Chondrocyte (in vitro differentiated cells): Measurements from ENCODE around the gene ASB3. TPM values are rescaled to one million over a fixed set of nuclear protein-coding genes. Genes with fewer than 3 reads are reported as not detected.

Source experiments
- DNase-seq: peaks from one replicate; pipeline ENCODE4 v3.0.0; 2021; ENCODE audit warnings: mixed read lengths, low spot score
- H3K27ac Mint-ChIP-seq: one replicate; pipeline ENCODE4 v1.8.0; 2021; ENCODE audit warnings: mild to moderate bottlenecking, moderate library complexity, mixed read lengths; ENCODE audit not compliant: unreplicated experiment
- H3K27me3 Mint-ChIP-seq: 2 replicates; pipeline ENCODE4 v1.8.0; 2021; ENCODE audit warnings: low read depth, mixed read lengths
- H3K36me3 Mint-ChIP-seq: 2 replicates; pipeline ENCODE4 v1.8.0; 2021; ENCODE audit warnings: low read depth, mixed read lengths
- H3K4me1 Mint-ChIP-seq: 2 replicates; pipeline ENCODE4 v1.8.0; 2021; ENCODE audit warnings: low read depth, mild to moderate bottlenecking, mixed read lengths
- H3K4me3 Mint-ChIP-seq: one replicate; pipeline ENCODE4 v1.8.0; 2021; ENCODE audit warnings: mild to moderate bottlenecking, moderate library complexity, mixed read lengths; ENCODE audit not compliant: unreplicated experiment
- H3K9me3 Mint-ChIP-seq: 2 replicates; pipeline ENCODE4 v1.8.0; 2021; ENCODE audit warnings: low read depth, mixed read lengths
- total RNA-seq: library from RNA; stranded (reverse); gene quantifications from 3 replicates; pipeline ENCODE4 v1.2.1, GENCODE V29; 2021
- TF ChIP-seq, protein P1 (sequence below): fragments of 200-600 bp; sonication (generic); IDR thresholded peaks from 2 replicates; pipeline ENCODE4 v1.5.0; 2021; ENCODE audit warnings: antibody characterized with exemption, mild to moderate bottlenecking, moderate library complexity

The ASB3 gene
- total RNA-seq, 1 donor from 2014 or later = 20.9 TPM

DNA sequence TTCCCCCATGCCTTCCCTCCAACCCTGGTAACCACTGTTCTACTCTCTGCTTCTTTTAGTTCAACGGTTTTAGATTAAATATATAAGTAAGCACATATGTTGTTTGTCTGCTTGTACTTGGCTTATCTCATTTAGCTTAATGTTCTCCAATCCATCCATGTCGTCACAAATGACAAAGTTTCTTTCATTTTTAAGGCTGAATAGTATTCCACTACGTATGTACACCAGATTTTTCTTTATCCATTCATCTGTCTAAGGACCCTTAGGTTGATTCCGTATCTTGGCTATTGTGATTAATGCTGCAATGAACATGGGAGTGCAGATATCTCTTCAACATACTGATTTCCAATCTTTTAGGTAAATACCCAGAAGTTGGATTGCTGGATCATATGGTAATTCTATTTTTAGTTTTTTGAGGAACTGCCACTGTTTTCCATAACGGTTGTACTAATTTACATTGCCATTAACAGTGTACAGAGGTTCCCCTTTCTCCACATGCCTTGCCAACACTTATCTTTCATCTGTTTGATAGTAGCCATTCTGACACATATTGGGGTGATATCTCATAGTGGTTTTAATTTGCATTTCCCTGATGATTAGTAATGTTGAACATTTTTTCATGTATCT is 8.1 kb downstream of the ASB3 start:
- Mint-ChIP-seq H3K36me3 (peaks cover 9% of the 10 kb centered on the region), H3K4me3 (no peak overlapping the region), H3K4me1 (peaks cover 9% of the 10 kb centered on the region), H3K9me3 (no peaks in the 10 kb centered on the region), H3K27me3 (no peaks in the 10 kb centered on the region), H3K27ac (no peak overlapping the region)
- TF ChIP-seq, protein P1, sequence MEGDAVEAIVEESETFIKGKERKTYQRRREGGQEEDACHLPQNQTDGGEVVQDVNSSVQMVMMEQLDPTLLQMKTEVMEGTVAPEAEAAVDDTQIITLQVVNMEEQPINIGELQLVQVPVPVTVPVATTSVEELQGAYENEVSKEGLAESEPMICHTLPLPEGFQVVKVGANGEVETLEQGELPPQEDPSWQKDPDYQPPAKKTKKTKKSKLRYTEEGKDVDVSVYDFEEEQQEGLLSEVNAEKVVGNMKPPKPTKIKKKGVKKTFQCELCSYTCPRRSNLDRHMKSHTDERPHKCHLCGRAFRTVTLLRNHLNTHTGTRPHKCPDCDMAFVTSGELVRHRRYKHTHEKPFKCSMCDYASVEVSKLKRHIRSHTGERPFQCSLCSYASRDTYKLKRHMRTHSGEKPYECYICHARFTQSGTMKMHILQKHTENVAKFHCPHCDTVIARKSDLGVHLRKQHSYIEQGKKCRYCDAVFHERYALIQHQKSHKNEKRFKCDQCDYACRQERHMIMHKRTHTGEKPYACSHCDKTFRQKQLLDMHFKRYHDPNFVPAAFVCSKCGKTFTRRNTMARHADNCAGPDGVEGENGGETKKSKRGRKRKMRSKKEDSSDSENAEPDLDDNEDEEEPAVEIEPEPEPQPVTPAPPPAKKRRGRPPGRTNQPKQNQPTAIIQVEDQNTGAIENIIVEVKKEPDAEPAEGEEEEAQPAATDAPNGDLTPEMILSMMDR = no peak
- DNase-seq = no peak

DNA sequence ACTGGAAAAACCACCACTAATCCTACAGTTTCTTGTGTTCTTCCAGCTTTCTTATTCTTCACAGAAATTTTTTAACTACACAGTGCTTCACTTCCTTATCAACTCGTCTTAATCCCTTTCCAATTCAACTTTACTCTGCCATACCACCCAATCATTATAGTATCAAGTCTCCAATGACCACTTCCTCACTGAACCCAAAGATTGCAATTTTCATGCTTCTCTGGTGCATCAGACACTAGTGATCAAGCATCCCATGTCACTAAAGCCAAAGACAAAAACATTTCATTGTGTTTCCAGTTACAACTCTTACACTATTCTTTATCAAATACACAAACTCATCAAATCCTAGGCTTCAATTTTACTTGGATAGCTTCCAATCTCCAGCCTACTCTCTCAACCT is 9.6 kb downstream of the ASB3 start:
- Mint-ChIP-seq H3K27ac (no peak overlapping the region), H3K27me3 (no peaks in the 10 kb centered on the region), H3K9me3 (no peaks in the 10 kb centered on the region), H3K4me3 (no peak overlapping the region), H3K4me1 (peaks cover 5% of the 10 kb centered on the region), H3K36me3 (peaks cover 9% of the 10 kb centered on the region)
- TF ChIP-seq, protein P1 = no peak
- DNase-seq = no peak

DNA sequence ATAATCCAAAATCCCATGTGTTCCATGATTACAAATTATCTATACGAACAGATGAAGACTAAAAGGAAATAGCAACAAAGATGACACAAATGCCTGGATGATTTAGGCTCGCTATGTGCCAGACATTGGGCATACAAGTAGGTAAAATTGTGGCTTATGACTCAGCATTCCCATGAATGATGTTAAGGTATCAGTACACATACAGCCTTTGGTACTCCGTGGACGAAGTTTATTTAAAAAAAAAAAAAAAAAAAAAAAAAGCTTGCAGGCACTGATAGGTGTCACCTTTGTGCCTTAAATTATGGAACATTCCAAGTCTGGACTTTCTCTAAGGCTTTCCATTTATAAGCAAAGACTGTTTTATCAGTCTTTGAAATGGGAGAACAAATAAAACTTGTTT is 16.5 kb downstream of the ASB3 start:
- H3K27me3 Mint-ChIP-seq = no peaks in the 10 kb centered on the region
- TF ChIP-seq, protein P1 = no peak
- no peak overlapping the region for H3K27ac Mint-ChIP-seq
- H3K4me3 Mint-ChIP-seq = no peak overlapping the region
- DNase-seq = no peak
- peaks cover 2% of the 10 kb centered on the region for H3K36me3 Mint-ChIP-seq
- H3K9me3 Mint-ChIP-seq = no peaks in the 10 kb centered on the region
- H3K4me1 Mint-ChIP-seq = peaks cover 20% of the 10 kb centered on the region

DNA sequence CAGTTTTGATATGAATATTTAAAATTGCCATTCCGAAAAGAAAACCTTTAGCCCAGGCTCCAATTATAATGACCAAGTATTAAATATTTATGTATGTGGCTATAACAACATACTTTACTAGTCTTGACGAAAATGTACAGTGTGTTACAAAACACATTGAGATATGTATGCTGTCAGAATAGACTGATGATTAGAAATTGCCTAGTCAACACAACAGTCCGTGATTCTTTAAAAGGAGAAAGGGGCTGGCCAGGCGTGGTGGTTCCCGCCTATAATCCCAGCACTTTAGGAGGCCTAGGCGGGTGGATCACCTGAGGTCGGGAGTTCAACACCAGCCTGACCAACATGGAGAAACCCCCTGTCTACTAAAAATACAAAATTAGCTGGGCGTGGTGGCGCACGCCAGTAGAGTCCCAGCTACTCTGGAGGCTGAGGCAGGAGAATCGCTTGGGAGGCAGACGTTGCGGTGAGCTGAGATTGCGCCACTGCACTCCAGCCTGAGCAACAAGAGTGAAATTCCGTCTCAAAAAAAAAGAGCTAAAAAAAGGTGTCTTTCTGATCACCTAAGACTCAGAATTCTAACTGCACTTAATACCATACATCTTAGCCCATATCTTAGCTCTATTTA is 17.3 kb downstream of the ASB3 start:
- H3K4me1 Mint-ChIP-seq = peaks cover 20% of the 10 kb centered on the region
- DNase-seq = no peak
- TF ChIP-seq, protein P1 = no peak
- peaks cover 2% of the 10 kb centered on the region for H3K36me3 Mint-ChIP-seq
- no peak overlapping the region for H3K27ac Mint-ChIP-seq
- H3K27me3 Mint-ChIP-seq = no peaks in the 10 kb centered on the region
- no peaks in the 10 kb centered on the region for H3K9me3 Mint-ChIP-seq
- no peak overlapping the region for H3K4me3 Mint-ChIP-seq

DNA sequence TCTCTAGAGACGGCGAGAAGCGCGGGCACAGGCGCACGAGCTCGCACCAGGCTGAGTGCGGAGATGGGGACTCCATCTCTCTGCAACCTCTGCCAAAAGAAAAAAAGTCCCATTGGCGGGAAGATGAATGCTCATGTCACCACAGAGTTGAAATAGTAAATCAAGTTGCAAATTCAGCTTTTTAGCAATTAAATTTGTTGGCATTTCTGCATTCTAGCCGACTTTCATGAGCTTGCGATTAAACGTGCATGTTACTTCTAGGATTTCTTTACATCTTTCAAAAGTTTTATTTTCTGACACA is 18.6 kb downstream of the ASB3 start:
- no peaks in the 10 kb centered on the region for H3K27me3 Mint-ChIP-seq
- H3K9me3 Mint-ChIP-seq = no peaks in the 10 kb centered on the region
- TF ChIP-seq, protein P1 = no peak
- peaks cover 5% of the 10 kb centered on the region for H3K36me3 Mint-ChIP-seq
- peak overlapping the region; percentile 84 for H3K27ac Mint-ChIP-seq
- no peak for DNase-seq
- H3K4me3 Mint-ChIP-seq = peak overlapping the region; percentile 82
- H3K4me1 Mint-ChIP-seq = peaks cover 20% of the 10 kb centered on the region
